Psoas muscle (tissue), 8 donors: ENCODE measurements around the gene CCNQ. TPM values are rescaled to one million over a fixed set of nuclear protein-coding genes. Genes with fewer than 3 reads are reported as not detected.

Source experiments
- ATAC-seq, 4 donors: fragments of 200-7000 bp; cut with Tn5 transposase; one replicate each; pipeline ENCODE4 v1.9.1; 2020; ENCODE audit warnings: moderate library complexity in 3 of 4, mild to moderate bottlenecking in 2 of 4
- DNase-seq, 2 donors: peaks; one replicate each; pipeline ENCODE4 v3.0.0-alpha.2; 2020
- H3K27ac ChIP-seq: fragments of 200-600 bp; one replicate; pipeline ENCODE4 v1.8.0; 2022
- H3K27me3 ChIP-seq, 3 donors: fragments of 200-600 bp in 1 of 3; one replicate each; pipeline versions ENCODE4 v1.6.1 to v1.8.0; 2013 to 2022; ENCODE audit warnings: low read length in 2 of 3, mild to moderate bottlenecking in 2 of 3, moderate library complexity in 1 of 3; ENCODE audit not compliant: insufficient read depth in 3 of 3
- H3K36me3 ChIP-seq, 2 donors: fragments of 200-600 bp in 1 of 2; one replicate each; pipeline versions ENCODE4 v1.6.1 to v1.8.0; 2013 to 2022; ENCODE audit warnings: low read depth in 1 of 2, mild to moderate bottlenecking in 1 of 2, moderate library complexity in 1 of 2; ENCODE audit not compliant: insufficient read depth in 1 of 2
- H3K4me1 ChIP-seq: fragments of 200-600 bp; one replicate; pipeline ENCODE4 v1.8.0; 2022
- H3K4me3 ChIP-seq: fragments of 200-600 bp; one replicate; pipeline ENCODE4 v1.8.0; 2022; ENCODE audit warnings: mild to moderate bottlenecking
- H3K9me3 ChIP-seq: fragments of 200-600 bp; one replicate; pipeline ENCODE4 v1.8.0; 2022
- WGBS, 3 donors: extraction: QIAGEN DNeasy Blood & Tissue Kit; methylation state at CpG; one replicate each; pipeline versions ENCODE4 v1.1.6 to v1.1.7; 2013; 5-methylcytosine and 5-hydroxymethylcytosine counted together
- intact Hi-C, 2 donors: fragments of 100-400 bp; cut with DNase I; formaldehyde crosslinking; loops; one replicate each; pipeline versions ENCODE4 v1.11.0 to v1.14.2; 2022
- polyA plus RNA-seq, 3 donors: library from polyadenylated mRNA; stranded (reverse); fragments of 200-250 nt; gene quantifications; one replicate each; pipeline ENCODE4 v1.2.3, GENCODE V29; 2013
- total RNA-seq, 4 donors: library from RNA; stranded (reverse); fragmentation: NEBNext Ultra II Directional in 2 of 4; extraction: Animal tissue kit (Norgen Biotek cat#: 25700) in 2 of 4; gene quantifications; one replicate each; pipeline versions ENCODE4 v1.2.1 to v1.2.4, GENCODE V29; 2021 to 2023
- TF ChIP-seq, protein P1 (sequence below): fragments of 200-600 bp; IDR thresholded peaks from one replicate; pipeline ENCODE4 v1.8.0; 2022; ENCODE audit warnings: antibody characterized with exemption
- donor health status: healthy with polysubstance abuse.
- donor health status: DM: no; HTN: no; CAD: no; lungs with moderate emphysema.
- donor health status: Bipolar disorder and iron deficiency.
- donor health status: healthy.
- donor health status: DM: yes; HTN: yes; CAD: no.
- donor health status: DM: no; HTN: no; CAD: no.
- donor health status: DM: no; HTN: no; CAD: no.
- donor health status: DM: yes; HTN: yes; CAD: no.

The CCNQ gene
- total and polyA plus RNA-seq, 7 donors: 17.0 to 53.5 (median 34.3) TPM

DNA sequence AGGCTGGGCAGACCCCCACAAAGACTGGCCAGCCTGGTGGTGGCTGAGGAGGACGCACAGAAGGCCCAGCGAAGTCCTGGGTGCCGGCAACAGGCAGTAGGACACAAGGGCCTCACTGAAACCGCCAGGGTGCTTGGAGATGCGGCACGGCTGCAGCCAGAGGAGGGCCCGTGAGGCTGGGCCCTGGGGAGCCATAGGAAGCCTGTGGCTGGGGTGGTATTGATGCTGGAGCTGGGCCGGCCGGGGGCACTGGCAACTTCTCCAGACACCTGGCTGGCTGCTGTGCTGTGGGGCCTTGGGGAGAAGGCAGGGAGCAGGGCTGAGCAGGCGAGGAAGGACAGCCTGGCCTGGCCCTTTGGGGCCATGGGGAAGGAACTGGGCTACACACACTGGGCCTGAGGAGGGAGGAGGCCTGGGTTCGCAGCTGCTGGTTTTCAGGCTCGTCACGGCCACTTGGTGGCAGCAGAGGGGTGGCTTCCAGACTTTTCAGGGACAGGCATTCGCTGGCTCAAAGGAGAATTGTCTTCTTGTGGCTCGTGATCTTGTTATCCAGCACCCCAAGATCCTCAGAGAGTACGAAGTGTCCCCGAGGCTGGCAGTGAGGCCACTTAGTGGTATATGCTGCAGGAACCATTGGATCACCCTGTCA is 44.3 kb downstream of the CCNQ start:
- intact Hi-C loops: loop anchor here (5.0 to 10.0 kb wide), 2 partner anchors 60 to 113 kb away; no protein-coding TSS in a partner anchor
- Histone ChIP-seq H3K4me3 (no peak overlapping the region), H3K27me3 (peaks cover 0 to 4% (median under 1%) of the 10 kb centered on the region in 3 donors), H3K27ac (no peak overlapping the region), H3K4me1 (no peaks in the 10 kb centered on the region), H3K36me3 (no peaks in the 10 kb centered on the region), H3K9me3 (no peaks in the 10 kb centered on the region)
- peak; percentile 67 to 82 for DNase-seq
- TF ChIP-seq, protein P1, sequence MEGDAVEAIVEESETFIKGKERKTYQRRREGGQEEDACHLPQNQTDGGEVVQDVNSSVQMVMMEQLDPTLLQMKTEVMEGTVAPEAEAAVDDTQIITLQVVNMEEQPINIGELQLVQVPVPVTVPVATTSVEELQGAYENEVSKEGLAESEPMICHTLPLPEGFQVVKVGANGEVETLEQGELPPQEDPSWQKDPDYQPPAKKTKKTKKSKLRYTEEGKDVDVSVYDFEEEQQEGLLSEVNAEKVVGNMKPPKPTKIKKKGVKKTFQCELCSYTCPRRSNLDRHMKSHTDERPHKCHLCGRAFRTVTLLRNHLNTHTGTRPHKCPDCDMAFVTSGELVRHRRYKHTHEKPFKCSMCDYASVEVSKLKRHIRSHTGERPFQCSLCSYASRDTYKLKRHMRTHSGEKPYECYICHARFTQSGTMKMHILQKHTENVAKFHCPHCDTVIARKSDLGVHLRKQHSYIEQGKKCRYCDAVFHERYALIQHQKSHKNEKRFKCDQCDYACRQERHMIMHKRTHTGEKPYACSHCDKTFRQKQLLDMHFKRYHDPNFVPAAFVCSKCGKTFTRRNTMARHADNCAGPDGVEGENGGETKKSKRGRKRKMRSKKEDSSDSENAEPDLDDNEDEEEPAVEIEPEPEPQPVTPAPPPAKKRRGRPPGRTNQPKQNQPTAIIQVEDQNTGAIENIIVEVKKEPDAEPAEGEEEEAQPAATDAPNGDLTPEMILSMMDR: peak; percentile 58
- peak; percentile 69 to 89 (median 78) for ATAC-seq
- WGBS, 3 donors: 29 to 42% (median 33%) methylated on average over 14 to 17 of the region's 17 CpGs

DNA sequence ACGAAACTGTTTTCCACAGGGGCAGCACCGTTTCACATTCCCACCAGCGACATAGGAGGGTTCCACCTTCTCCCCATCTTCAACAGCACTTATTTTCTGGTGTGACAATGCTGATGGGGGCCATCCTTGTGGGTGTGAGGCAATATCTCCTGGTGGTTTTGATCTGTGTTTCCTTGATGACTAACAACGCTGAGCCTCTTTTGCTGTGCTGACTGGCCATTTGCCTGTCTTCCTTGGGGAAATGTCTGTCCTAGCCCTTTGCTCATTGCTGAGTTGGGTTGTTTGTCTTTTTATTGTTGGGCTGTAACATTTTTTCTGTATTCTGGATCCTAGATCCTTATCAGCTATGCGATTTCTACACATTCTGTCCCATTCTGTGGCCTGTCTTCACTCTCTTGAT is 47.8 kb downstream of the CCNQ start:
- Histone ChIP-seq H3K27me3 (peaks cover 0 to 8% (median 0%) of the 10 kb centered on the region in 3 donors), H3K36me3 (no peaks in the 10 kb centered on the region), H3K27ac (no peak overlapping the region), H3K4me1 (no peaks in the 10 kb centered on the region), H3K9me3 (no peaks in the 10 kb centered on the region), H3K4me3 (no peak overlapping the region)
- ATAC-seq (no peak), DNase-seq (no peak)
- TF ChIP-seq, protein P1: no peak
- intact Hi-C loops: loop anchor here (5.0 to 10.0 kb wide), 2 partner anchors 64 to 116 kb away; no protein-coding TSS in a partner anchor
- 83 to 88% (median 88%) methylated on average over 5 of the region's 5 CpGs for WGBS, 3 donors

DNA sequence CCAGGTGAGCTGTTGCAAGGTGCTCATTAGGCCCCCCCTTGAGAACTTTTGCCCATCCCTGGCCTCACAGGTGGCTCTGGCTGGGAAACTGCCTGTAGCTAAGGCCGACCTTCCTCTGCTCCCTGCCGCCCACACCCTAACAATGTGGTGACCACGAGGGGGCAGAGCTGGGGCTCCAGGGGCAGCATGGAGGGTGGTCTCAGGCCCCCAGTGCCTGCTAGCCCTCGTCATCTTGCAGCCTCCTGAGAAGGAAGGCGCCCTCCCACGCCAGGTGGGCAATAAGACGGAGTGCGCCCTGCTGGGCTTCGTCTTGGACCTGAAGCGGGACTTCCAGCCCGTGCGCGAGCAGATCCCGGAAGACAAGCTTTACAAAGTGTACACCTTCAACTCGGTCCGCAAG is 49.1 kb downstream of the CCNQ start:
- DNase-seq (no peak), ATAC-seq (no peak)
- H3K27ac ChIP-seq: no peak overlapping the region
- intact Hi-C loops: loop anchor here (5.0 to 10.0 kb wide), 2 partner anchors 65 to 117 kb away; no protein-coding TSS in a partner anchor
- no peaks in the 10 kb centered on the region for H3K4me1 ChIP-seq
- peaks cover 0 to 20% (median 0%) of the 10 kb centered on the region in 3 donors for H3K27me3 ChIP-seq
- no peaks in the 10 kb centered on the region for H3K36me3 ChIP-seq
- 81 to 88% (median 84%) methylated on average over 14 to 16 of the region's 16 CpGs for WGBS, 3 donors
- H3K9me3 ChIP-seq: no peaks in the 10 kb centered on the region
- TF ChIP-seq, protein P1: no peak
- no peak overlapping the region for H3K4me3 ChIP-seq

DNA sequence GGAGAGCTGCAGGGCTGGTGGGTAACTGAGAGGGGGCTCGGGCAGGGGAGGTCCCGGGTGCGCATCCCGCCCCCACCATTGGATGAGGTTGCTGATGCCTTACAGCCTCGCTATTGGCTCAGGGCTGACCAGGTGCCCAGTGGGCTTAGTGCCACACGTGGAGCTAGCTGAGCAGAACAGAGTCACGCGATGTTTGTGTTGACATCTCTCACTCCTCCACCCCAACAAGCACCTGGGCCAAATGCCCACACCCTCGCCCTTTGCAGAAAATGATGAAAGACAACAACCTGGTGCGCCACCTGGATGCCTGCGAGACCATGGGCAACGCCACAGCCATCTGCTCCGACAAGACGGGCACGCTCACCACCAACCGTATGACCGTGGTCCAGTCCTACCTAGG is 49.7 kb downstream of the CCNQ start:
- Histone ChIP-seq H3K27me3 (peaks cover 0 to 24% (median 0%) of the 10 kb centered on the region in 3 donors), H3K9me3 (no peaks in the 10 kb centered on the region), H3K36me3 (no peaks in the 10 kb centered on the region), H3K4me1 (no peaks in the 10 kb centered on the region), H3K27ac (no peak overlapping the region), H3K4me3 (no peak overlapping the region)
- TF ChIP-seq, protein P1: no peak
- ATAC-seq: no peak
- intact Hi-C loops: no loop called here
- 83 to 90% (median 88%) methylated on average over 11 to 17 of the region's 17 CpGs for WGBS, 3 donors
- no peak for DNase-seq
